Immature natural killer cell (primary cell): ENCODE data around the gene DUSP5. TPM values are rescaled to one million over a fixed set of nuclear protein-coding genes. Genes with fewer than 3 reads are reported as not detected.
A peak's percentile ranks its signal among the peaks of the same experiment; 100 is the strongest.

Experiments used
- DNase-seq, 3 donors: peaks; one replicate each; pipeline ENCODE4 v3.0.0; 2022; ENCODE audit warnings: mixed read lengths in 1 of 3
- H3K27ac Mint-ChIP-seq, 6 donors: one replicate each; pipeline ENCODE4 v1.8.0; 2020; ENCODE audit warnings: mixed read lengths in 6 of 6, mild to moderate bottlenecking in 5 of 6, inconsistent platforms in 4 of 6, moderate library complexity in 3 of 6
- H3K27me3 Mint-ChIP-seq, 3 donors: one replicate each; pipeline ENCODE4 v1.8.0; 2020 to 2021; ENCODE audit warnings: low read depth in 3 of 3, mild to moderate bottlenecking in 3 of 3, mixed read lengths in 3 of 3, moderate library complexity in 3 of 3, inconsistent platforms in 1 of 3
- H3K36me3 Mint-ChIP-seq, 3 donors: one replicate each; pipeline ENCODE4 v1.8.0; 2020; ENCODE audit warnings: mixed read lengths in 3 of 3, inconsistent platforms in 2 of 3, mild to moderate bottlenecking in 2 of 3
- H3K4me1 Mint-ChIP-seq, 2 donors: one replicate each; pipeline ENCODE4 v1.8.0; 2020; ENCODE audit warnings: inconsistent platforms in 2 of 2, mild to moderate bottlenecking in 2 of 2, mixed read lengths in 2 of 2, moderate library complexity in 1 of 2
- H3K4me3 Mint-ChIP-seq, 5 donors: one replicate each; pipeline ENCODE4 v1.8.0; 2020; ENCODE audit warnings: mild to moderate bottlenecking in 5 of 5, mixed read lengths in 5 of 5, inconsistent platforms in 3 of 5, moderate library complexity in 3 of 5
- H3K9me3 Mint-ChIP-seq, 6 donors: one replicate each; pipeline ENCODE4 v1.8.0; 2020; ENCODE audit warnings: mild to moderate bottlenecking in 6 of 6, mixed read lengths in 6 of 6, inconsistent platforms in 4 of 6, moderate library complexity in 3 of 6
- polyA plus RNA-seq, 3 donors: library from polyadenylated mRNA; unstranded; fragments of 300-500 nt; fragmentation: Illumina TruSeq; gene quantifications; one replicate each; pipeline ENCODE4 v1.2.3, GENCODE V29; 2021

DUSP5 gene
- polyA plus RNA-seq, 3 donors from 2014 or later = 2.9 to 4.5 (median 2.9) TPM

GRCh38 chr10:110539091-110539490 lies 41.4 kb downstream of the DUSP5 start:
- no peaks in the 10 kb centered on the region for H3K9me3 Mint-ChIP-seq
- H3K4me3 Mint-ChIP-seq = no peak overlapping the region
- DNase-seq = no peak
- no peak overlapping the region for H3K27ac Mint-ChIP-seq
- peaks cover 0 to 5% (median 0%) of the 10 kb centered on the region in 3 donors for H3K27me3 Mint-ChIP-seq
- H3K36me3 Mint-ChIP-seq = no peaks in the 10 kb centered on the region
- peaks cover 20 to 30% of the 10 kb centered on the region in 2 donors for H3K4me1 Mint-ChIP-seq

- Mint-ChIP-seq H3K36me3 (no peaks in the 10 kb centered on the region), H3K27ac (no peak overlapping the region), H3K4me1 (peaks cover 14 to 21% of the 10 kb centered on the region in 2 donors), H3K27me3 (peaks cover 0 to 7% (median 0%) of the 10 kb centered on the region in 3 donors), H3K4me3 (no peak overlapping the region), H3K9me3 (no peaks in the 10 kb centered on the region)
- no peak for DNase-seq
These were observed 42.3 kb downstream of the DUSP5 start for GRCh38 chr10:110540031-110540430.

- Mint-ChIP-seq H3K9me3 (no peaks in the 10 kb centered on the region), H3K36me3 (no peaks in the 10 kb centered on the region), H3K27me3 (peaks cover 0 to 2% (median 0%) of the 10 kb centered on the region in 3 donors), H3K4me3 (no peak overlapping the region), H3K4me1 (peaks cover 4 to 6% of the 10 kb centered on the region in 2 donors), H3K27ac (no peak overlapping the region)
- no peak for DNase-seq
These were observed 47.3 kb downstream of the DUSP5 start for GRCh38 chr10:110544958-110545537.

GRCh38 chr10:110546077-110546476 lies 48.4 kb downstream of the DUSP5 start:
- Mint-ChIP-seq H3K4me1 (peaks cover 4 to 6% of the 10 kb centered on the region in 2 donors), H3K9me3 (no peaks in the 10 kb centered on the region), H3K27ac (no peak overlapping the region)

GRCh38 chr10:110546499-110547110 lies 48.9 kb downstream of the DUSP5 start:
- H3K9me3 Mint-ChIP-seq = no peaks in the 10 kb centered on the region
- no peak for DNase-seq
- no peak overlapping the region for H3K27ac Mint-ChIP-seq
- peaks cover 4 to 6% of the 10 kb centered on the region in 2 donors for H3K4me1 Mint-ChIP-seq
- peaks cover 0 to 4% (median 0%) of the 10 kb centered on the region in 3 donors for H3K27me3 Mint-ChIP-seq
- no peak overlapping the region for H3K4me3 Mint-ChIP-seq
- H3K36me3 Mint-ChIP-seq = no peaks in the 10 kb centered on the region

More at GRCh38 chr10:110546077-110546476, 48.4 kb downstream of the DUSP5 start:
- Mint-ChIP-seq H3K27me3 (peaks cover 0 to 4% (median 0%) of the 10 kb centered on the region in 3 donors), H3K4me3 (no peak overlapping the region), H3K36me3 (no peaks in the 10 kb centered on the region)
- DNase-seq = no peak

GRCh38 chr10:110547139-110547761 lies 49.5 kb downstream of the DUSP5 start:
- H3K27me3 Mint-ChIP-seq = peaks cover 4 to 5% (median 5%) of the 10 kb centered on the region in 3 donors
- peaks cover 4 to 6% of the 10 kb centered on the region in 2 donors for H3K4me1 Mint-ChIP-seq
- peak; percentile 62 to 69 (median 66) for DNase-seq
- H3K4me3 Mint-ChIP-seq = no peak overlapping the region
- no peaks in the 10 kb centered on the region for H3K9me3 Mint-ChIP-seq
- H3K36me3 Mint-ChIP-seq = no peaks in the 10 kb centered on the region
- no peak overlapping the region for H3K27ac Mint-ChIP-seq

- Mint-ChIP-seq H3K4me1 (peaks cover 4 to 6% of the 10 kb centered on the region in 2 donors), H3K27me3 (peaks cover 4 to 10% (median 5%) of the 10 kb centered on the region in 3 donors), H3K9me3 (no peaks in the 10 kb centered on the region), H3K27ac (no peak overlapping the region), H3K4me3 (no peak overlapping the region), H3K36me3 (no peaks in the 10 kb centered on the region)
- DNase-seq = no peak
These were observed 50.3 kb downstream of the DUSP5 start for GRCh38 chr10:110548002-110548401.

- DNase-seq = no peak
- Mint-ChIP-seq H3K4me1 (peaks cover 4 to 6% of the 10 kb centered on the region in 2 donors), H3K27ac (no peak overlapping the region), H3K9me3 (no peaks in the 10 kb centered on the region), H3K4me3 (no peak overlapping the region), H3K36me3 (no peaks in the 10 kb centered on the region), H3K27me3 (peaks cover 4 to 10% (median 5%) of the 10 kb centered on the region in 3 donors)
These were observed 51.5 kb downstream of the DUSP5 start for GRCh38 chr10:110549211-110549610.

- H3K36me3 Mint-ChIP-seq = no peaks in the 10 kb centered on the region
- no peak overlapping the region for H3K4me3 Mint-ChIP-seq
- H3K4me1 Mint-ChIP-seq = peaks cover 2 to 5% of the 10 kb centered on the region in 2 donors
- H3K27me3 Mint-ChIP-seq = peaks cover 4 to 14% (median 10%) of the 10 kb centered on the region in 3 donors
- H3K9me3 Mint-ChIP-seq = no peaks in the 10 kb centered on the region
- H3K27ac Mint-ChIP-seq = no peak overlapping the region
- DNase-seq = no peak
These were observed 56.2 kb downstream of the DUSP5 start for GRCh38 chr10:110553905-110554304.

- Mint-ChIP-seq H3K4me1 (peaks cover 2 to 5% of the 10 kb centered on the region in 2 donors), H3K27ac (no peak overlapping the region), H3K27me3 (peaks cover 6 to 17% (median 11%) of the 10 kb centered on the region in 3 donors), H3K9me3 (no peaks in the 10 kb centered on the region), H3K36me3 (no peaks in the 10 kb centered on the region), H3K4me3 (no peak overlapping the region)
- DNase-seq = no peak
These were observed 58.6 kb downstream of the DUSP5 start for GRCh38 chr10:110556296-110556695.

- H3K27me3 Mint-ChIP-seq = peaks cover 3 to 14% (median 12%) of the 10 kb centered on the region in 3 donors
- DNase-seq = peak; percentile 39 to 44 (median 41)
These were observed 59.4 kb downstream of the DUSP5 start for GRCh38 chr10:110556969-110557601.

GRCh38 chr10:110558041-110558440 lies 60.3 kb downstream of the DUSP5 start:
- Mint-ChIP-seq H3K27me3 (peaks cover 6 to 12% (median 12%) of the 10 kb centered on the region in 3 donors), H3K4me1 (peaks cover 2 to 5% of the 10 kb centered on the region in 2 donors), H3K36me3 (no peaks in the 10 kb centered on the region), H3K4me3 (no peak overlapping the region), H3K27ac (no peak overlapping the region), H3K9me3 (no peaks in the 10 kb centered on the region)
- no peak for DNase-seq

More at GRCh38 chr10:110556969-110557601, 59.4 kb downstream of the DUSP5 start:
- no peak overlapping the region for H3K4me3 Mint-ChIP-seq
- no peaks in the 10 kb centered on the region for H3K36me3 Mint-ChIP-seq
- peak overlapping the region in 1 of 6 donors; percentile 70 for H3K27ac Mint-ChIP-seq
- H3K4me1 Mint-ChIP-seq = peaks cover 2 to 5% of the 10 kb centered on the region in 2 donors
- H3K9me3 Mint-ChIP-seq = no peaks in the 10 kb centered on the region

GRCh38 chr10:110560012-110560411 lies 62.3 kb downstream of the DUSP5 start:
- Mint-ChIP-seq H3K36me3 (no peaks in the 10 kb centered on the region), H3K4me1 (peaks cover 2 to 5% of the 10 kb centered on the region in 2 donors)

More at GRCh38 chr10:110560012-110560411, 62.3 kb downstream of the DUSP5 start:
- Mint-ChIP-seq H3K4me3 (no peak overlapping the region), H3K27me3 (peaks cover 6 to 12% (median 8%) of the 10 kb centered on the region in 3 donors), H3K27ac (no peak overlapping the region), H3K9me3 (no peaks in the 10 kb centered on the region)
- no peak for DNase-seq
